AG09309 (cell line): ENCODE data around the gene LACTB.
A peak's percentile ranks its signal among the peaks of the same experiment; 100 is the strongest.

Experiments
- DNase-seq: peaks from one replicate; pipeline ENCODE4 v3.0.0-alpha.2; 2010; ENCODE audit warnings: low read depth
- H3K4me3 ChIP-seq: 2 replicates; pipeline ENCODE4 v1.5.1; 2011; ENCODE audit warnings: mild to moderate bottlenecking, low read depth, low read length, moderate library complexity; ENCODE audit not compliant: control insufficient read depth
- TF ChIP-seq, protein P1 (sequence below): IDR thresholded peaks from 2 replicates; pipeline ENCODE4 v1.5.1; 2011; ENCODE audit warnings: mild to moderate bottlenecking, low read depth, low read length, inconsistent platforms; ENCODE audit not compliant: insufficient read depth, control insufficient read depth; ENCODE audit errors: missing control alignments

Gene LACTB

DNA sequence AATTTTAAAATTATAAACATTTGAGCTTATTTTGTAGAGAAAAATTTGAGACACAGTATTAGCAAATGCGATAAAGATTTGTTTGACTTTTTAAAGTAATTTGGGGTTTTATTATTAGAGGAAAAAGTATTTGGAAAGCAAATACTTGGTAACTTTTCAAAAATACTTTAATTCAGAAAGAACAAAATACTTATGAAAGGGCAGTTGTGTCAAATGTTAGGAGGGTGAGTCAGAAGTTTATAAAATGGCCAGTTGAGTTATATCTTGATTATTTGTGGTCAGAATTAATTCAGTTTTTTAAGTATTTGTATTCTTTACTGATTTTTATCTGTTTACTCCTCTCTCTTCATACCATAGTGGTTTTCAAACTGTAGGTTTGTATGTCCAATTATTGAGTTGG, 12.1 kb downstream of the LACTB start:
- no peak for DNase-seq
- no peak overlapping the region for H3K4me3 ChIP-seq
- TF ChIP-seq, protein P1, sequence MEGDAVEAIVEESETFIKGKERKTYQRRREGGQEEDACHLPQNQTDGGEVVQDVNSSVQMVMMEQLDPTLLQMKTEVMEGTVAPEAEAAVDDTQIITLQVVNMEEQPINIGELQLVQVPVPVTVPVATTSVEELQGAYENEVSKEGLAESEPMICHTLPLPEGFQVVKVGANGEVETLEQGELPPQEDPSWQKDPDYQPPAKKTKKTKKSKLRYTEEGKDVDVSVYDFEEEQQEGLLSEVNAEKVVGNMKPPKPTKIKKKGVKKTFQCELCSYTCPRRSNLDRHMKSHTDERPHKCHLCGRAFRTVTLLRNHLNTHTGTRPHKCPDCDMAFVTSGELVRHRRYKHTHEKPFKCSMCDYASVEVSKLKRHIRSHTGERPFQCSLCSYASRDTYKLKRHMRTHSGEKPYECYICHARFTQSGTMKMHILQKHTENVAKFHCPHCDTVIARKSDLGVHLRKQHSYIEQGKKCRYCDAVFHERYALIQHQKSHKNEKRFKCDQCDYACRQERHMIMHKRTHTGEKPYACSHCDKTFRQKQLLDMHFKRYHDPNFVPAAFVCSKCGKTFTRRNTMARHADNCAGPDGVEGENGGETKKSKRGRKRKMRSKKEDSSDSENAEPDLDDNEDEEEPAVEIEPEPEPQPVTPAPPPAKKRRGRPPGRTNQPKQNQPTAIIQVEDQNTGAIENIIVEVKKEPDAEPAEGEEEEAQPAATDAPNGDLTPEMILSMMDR: no peak

DNA sequence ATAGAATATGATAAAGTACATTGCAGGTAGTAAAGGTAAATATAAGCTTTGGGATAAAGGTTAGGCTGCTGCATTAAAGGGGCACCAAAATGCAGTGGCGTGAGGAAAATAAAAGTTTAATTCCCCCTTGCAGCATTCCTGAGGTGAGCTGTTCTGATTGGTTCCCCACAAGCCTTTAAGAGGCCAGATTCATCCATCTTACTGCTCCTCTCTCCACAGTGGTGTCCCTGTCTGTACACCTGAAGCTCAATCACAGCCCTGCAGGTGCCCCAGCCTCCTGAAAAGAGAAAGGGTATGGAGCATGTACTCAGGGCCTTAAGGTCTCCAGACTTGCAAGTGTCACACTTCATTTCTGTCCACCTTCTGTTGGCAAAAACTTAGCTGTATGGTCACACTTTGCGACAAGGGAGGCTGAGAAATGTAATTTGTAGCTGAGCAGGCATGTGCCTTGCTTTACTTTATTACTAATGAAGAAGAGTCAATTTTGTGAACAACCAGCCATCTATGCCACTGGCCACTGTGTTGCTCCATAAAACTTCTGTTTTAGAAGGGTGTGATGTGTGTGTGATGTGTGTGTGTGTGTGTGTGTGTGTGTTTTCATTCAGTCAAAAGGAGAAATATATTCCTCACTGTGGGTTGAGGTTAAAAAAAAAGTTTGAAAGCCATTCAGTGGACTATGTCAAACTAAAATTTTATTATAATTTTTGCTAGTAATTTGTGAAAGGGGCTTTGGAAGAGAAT, 12.8 kb downstream of the LACTB start:
- DNase-seq: no peak
- no peak overlapping the region for H3K4me3 ChIP-seq
- TF ChIP-seq, protein P1: no peak

DNA sequence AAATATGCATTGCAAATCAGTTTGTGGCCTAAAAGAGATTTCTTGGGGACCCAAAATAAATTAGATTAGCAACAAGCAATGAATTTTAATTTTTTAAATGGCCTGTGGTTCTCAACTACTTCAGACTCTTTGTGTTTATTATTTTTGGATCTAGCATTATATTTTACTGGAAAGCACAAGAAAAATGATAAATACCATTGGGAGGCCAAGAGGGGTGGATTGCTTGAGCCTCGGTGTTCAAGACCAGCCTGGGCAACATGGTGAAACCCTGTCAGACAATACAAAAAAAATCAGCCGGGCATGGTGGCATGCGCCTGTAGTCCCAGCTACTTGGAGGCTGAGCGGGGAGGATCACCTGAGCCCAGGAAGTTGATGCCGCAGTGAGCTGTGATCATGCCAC, 13.6 kb downstream of the LACTB start:
- no peak overlapping the region for H3K4me3 ChIP-seq
- TF ChIP-seq, protein P1: no peak
- DNase-seq: no peak

DNA sequence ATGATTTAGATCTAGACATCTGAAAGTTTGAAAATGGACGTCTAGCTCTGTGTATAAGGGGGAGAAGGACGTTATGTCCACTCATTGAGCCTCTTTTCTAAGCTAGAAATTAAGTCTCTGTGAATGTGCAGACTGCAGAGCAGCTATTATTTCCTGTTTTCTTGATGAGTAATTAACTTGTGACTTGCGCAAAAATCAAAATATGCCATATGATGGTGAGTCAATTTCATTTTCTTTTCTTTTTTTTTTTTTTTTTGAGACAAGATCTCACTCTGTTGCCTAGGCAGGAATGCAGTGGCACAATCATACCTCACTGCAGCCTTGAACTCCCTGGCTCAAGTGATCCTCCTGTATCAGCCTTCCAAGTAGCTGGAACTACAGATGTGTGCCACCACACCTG, 14.1 kb downstream of the LACTB start:
- peak; percentile 63 for DNase-seq
- no peak overlapping the region for H3K4me3 ChIP-seq
- TF ChIP-seq, protein P1: no peak

DNA sequence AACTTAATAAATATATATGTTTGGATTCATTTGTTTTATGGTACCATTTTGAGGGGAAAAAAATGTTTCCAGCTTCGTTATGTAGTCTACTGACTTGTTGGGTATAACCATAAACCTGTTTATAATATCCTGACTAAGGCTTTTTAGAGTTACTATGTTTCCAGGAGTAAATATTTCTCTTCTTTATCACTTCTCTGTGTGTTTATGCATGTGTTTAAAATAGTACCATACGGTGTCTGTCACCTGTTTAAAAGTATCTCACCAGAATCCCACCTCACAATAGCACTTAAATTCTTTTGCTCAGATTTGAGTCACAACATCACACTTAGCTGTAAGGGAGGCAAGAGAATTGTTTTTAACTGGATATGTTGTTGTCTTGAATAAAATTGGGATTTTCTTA, 15.1 kb downstream of the LACTB start:
- no peak overlapping the region for H3K4me3 ChIP-seq
- DNase-seq: no peak

DNA sequence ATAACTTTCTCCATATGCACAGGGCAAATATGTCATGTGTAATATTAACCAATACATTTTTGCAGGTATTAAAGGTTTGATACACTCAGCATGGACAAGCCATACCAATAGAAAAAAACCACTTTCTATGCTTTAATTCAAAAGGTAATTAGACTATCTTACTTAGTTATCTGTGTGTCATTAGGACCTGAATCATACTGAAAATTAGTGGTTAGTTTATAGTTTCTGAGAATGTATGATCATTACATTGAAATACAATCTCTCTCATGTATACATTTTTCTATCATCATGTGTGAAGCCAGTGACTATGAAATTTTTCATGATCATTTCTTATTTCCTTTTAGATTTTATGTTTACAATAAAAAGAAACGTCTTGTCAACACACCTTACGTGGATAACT, 19.3 kb downstream of the LACTB start:
- no peak overlapping the region for H3K4me3 ChIP-seq
- DNase-seq: no peak
- TF ChIP-seq, protein P1: no peak

More for the DNA sequence above, 15.1 kb downstream of the LACTB start:
- TF ChIP-seq, protein P1: no peak

DNA sequence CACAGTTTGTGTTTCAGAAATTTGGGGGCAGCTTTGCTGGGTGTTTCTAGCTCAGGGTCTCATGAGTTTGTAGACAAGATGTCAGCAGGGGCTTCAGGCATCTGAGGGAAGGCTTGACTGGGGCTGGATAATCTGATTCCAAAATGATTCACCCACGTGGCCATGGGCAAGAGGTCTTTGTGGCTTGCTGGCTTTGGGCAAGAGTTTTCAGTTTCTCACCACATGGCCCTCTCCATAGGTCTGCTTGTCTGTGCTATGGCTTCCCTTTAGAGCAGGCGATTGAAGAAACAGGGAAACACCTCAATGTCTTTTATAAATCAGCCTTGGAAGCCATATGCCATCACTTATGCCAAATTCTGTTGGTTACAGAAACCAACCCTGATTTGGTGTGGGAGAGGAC, 23.8 kb downstream of the LACTB start:
- no peak for DNase-seq

More for the DNA sequence above, 23.8 kb downstream of the LACTB start:
- TF ChIP-seq, protein P1: no peak
- H3K4me3 ChIP-seq: no peak overlapping the region
